HepG2 (cell line): ENCODE results near the gene SKI. TPM values are rescaled to one million over a fixed set of nuclear protein-coding genes. Genes with fewer than 3 reads are reported as not detected.

Experiments used
- ATAC-seq: fragments of 200-7000 bp; cut with Tn5 transposase; 3 replicates; pipeline ENCODE4 v1.9.1; 2020; ENCODE audit warnings: mild to moderate bottlenecking, moderate library complexity
- BruUV-seq: library from RNA; stranded (reverse); fragments of 400-500 nt; replicated peaks from 2 replicates; lab custom pipeline; 2021; lab: Mats Ljungman, UMichigan
- CTCF ChIA-PET: fragments of 300-600 bp; formaldehyde crosslinking; extraction: SDS; loops from one replicate; lab custom pipeline; 2021; ENCODE audit warnings: low total read pairs, inconsistent platforms, low intra/inter-chr PET ratio; lab: Yijun Ruan, JAX
- POLR2A ChIA-PET: fragments of 350-600 bp; sonication (Branson Sonifier 250); formaldehyde crosslinking; loops from one replicate; lab custom pipeline; 2020; ENCODE audit warnings: antibody characterized with exemption, inconsistent platforms; lab: Yijun Ruan, JAX
- DNase-seq: peaks from one replicate; pipeline ENCODE4 v3.0.0-alpha.2; 2015; ENCODE audit warnings: low spot score
- FAIRE-seq: peaks from 3 replicates; lab custom pipeline; 2011; peaks lifted over from hg19 to GRCh38; lab: Jason Lieb, UNC
- H2AFZ ChIP-seq: one replicate; pipeline ENCODE4 v1.6.1; 2011; ENCODE audit warnings: low read length, inconsistent platforms
- H3K27ac ChIP-seq: fragments of 300-600 bp; 3 replicates; pipeline ENCODE4 v1.8.0; 2011; ENCODE audit warnings: mixed run types, mild to moderate bottlenecking, mixed read lengths, low read length, inconsistent platforms; ENCODE audit not compliant: insufficient read depth; ENCODE audit errors: extremely low read length
- H3K27me3 ChIP-seq, 2 experiments: fragments of 200-600 bp in 1 of 2; 2 replicates in 1 of 2; 3 replicates in 1 of 2; pipeline versions ENCODE4 v1.6.0 to v1.8.0; 2011; ENCODE audit warnings: low read length in 2 of 2, mild to moderate bottlenecking in 2 of 2, moderate library complexity in 2 of 2, inconsistent platforms in 1 of 2; ENCODE audit not compliant: insufficient read depth in 2 of 2, control insufficient read depth in 1 of 2
- H3K36me3 ChIP-seq, 2 experiments: fragments of 200-600 bp in 1 of 2; replicated peaks in 1 of 2; 2 replicates in 1 of 2; 3 replicates in 1 of 2; pipeline versions ENCODE4 v1.5.1 to v1.8.0; 2011; ENCODE audit warnings: low read length in 2 of 2, inconsistent platforms in 1 of 2; ENCODE audit not compliant: insufficient read depth in 2 of 2, control insufficient read depth in 1 of 2
- H3K4me1 ChIP-seq: 2 replicates; pipeline ENCODE4 v1.5.1; 2012; ENCODE audit warnings: low read length, inconsistent platforms; ENCODE audit not compliant: insufficient read depth
- H3K4me2 ChIP-seq: 2 replicates; pipeline ENCODE4 v1.6.0; 2011; ENCODE audit warnings: low read depth, low read length, inconsistent platforms
- H3K4me3 ChIP-seq, 3 experiments: fragments of 200-600 bp in 1 of 3; sonication (generic), shearing (Covaris generic) in 1 of 3; replicated peaks in 1 of 3; 2 replicates each; pipeline ENCODE4 v1.5.1; 2011 to 2016; ENCODE audit warnings: low read length in 3 of 3, inconsistent platforms in 2 of 3, low read depth in 2 of 3, mild to moderate bottlenecking in 2 of 3, control low read depth in 1 of 3, mixed read lengths in 1 of 3; ENCODE audit not compliant: insufficient read depth in 1 of 3
- H3K79me2 ChIP-seq: one replicate; pipeline ENCODE4 v1.6.1; 2011; ENCODE audit warnings: low read length, inconsistent platforms; ENCODE audit not compliant: insufficient read depth
- H3K9ac ChIP-seq: 2 replicates; pipeline ENCODE4 v1.6.0; 2011; ENCODE audit warnings: mild to moderate bottlenecking, low read depth, low read length, inconsistent platforms; ENCODE audit not compliant: insufficient read depth
- H3K9me3 ChIP-seq: 2 replicates; pipeline ENCODE4 v1.5.1; 2012; ENCODE audit warnings: mild to moderate bottlenecking, low read length
- H4K20me1 ChIP-seq: 2 replicates; pipeline ENCODE4 v1.6.0; 2011; ENCODE audit warnings: inconsistent platforms, mild to moderate bottlenecking, low read length, moderate library complexity; ENCODE audit not compliant: insufficient read depth
- HNF4G ChIP-seq, 2 experiments: sonication (generic) in 1 of 2; formaldehyde crosslinking in 1 of 2; IDR thresholded peaks; 2 replicates each; pipeline versions ENCODE4 v1.4.0 to v1.6.1; 2011 to 2020; ENCODE audit warnings: borderline replicate concordance in 2 of 2, low read depth in 2 of 2, mild to moderate bottlenecking in 2 of 2, low read length in 1 of 2, missing genetic modification reagents in 1 of 2, moderate library complexity in 1 of 2
- HOXA7 ChIP-seq: sonication (generic); formaldehyde crosslinking; IDR thresholded peaks from 2 replicates; pipeline ENCODE4 v1.8.1; 2022; ENCODE audit warnings: mild to moderate bottlenecking, missing genetic modification reagents, moderate library complexity
- ZKSCAN5 ChIP-seq: sonication (generic); formaldehyde crosslinking; IDR thresholded peaks from 2 replicates; pipeline ENCODE4 v1.5.1; 2020; ENCODE audit warnings: mild to moderate bottlenecking, missing genetic modification reagents
- ZNF850 ChIP-seq: sonication (generic); formaldehyde crosslinking; conservative IDR thresholded peaks from 2 replicates; pipeline ENCODE4 v1.9.0; 2021; ENCODE audit warnings: mild to moderate bottlenecking, missing genetic modification reagents
- WGBS: methylation state at CpG from one replicate; pipeline ENCODE4 v1.1.6; 2017; ENCODE audit warnings: low lambda C conversion rate; 5-methylcytosine and 5-hydroxymethylcytosine counted together
- in situ Hi-C: cut with HindIII; loops from 2 replicates; pipeline ENCODE4 v1.10.0; 2017; ENCODE audit warnings: low pct_unique_long_range_greater_than_20kb; ENCODE audit not compliant: extremely low pct_ligation_motif_present
- intact Hi-C: fragments of 100-400 bp; cut with micrococcal nuclease; formaldehyde crosslinking; loops from one replicate; pipeline ENCODE4 v1.10.0; 2022; ENCODE audit not compliant: unreplicated experiment
- polyA plus RNA-seq, 8 experiments: library from polyadenylated mRNA; depleted of rRNA in 3 of 8; stranded (reverse) in 7 of 8; unstranded in 1 of 8; fragments of >200 nt; fragmentation: Illumina TruSeq in 4 of 8; extraction: Trizol in 4 of 8; gene quantifications; 2 replicates each; pipeline versions ENCODE4 v1.2.1 to v1.2.3, GENCODE V29; 2011 to 2016; ENCODE audit warnings: low read depth in 4 of 8, missing spikeins in 1 of 8, mixed read lengths in 1 of 8; ENCODE audit not compliant: insufficient read depth in 1 of 8
- total RNA-seq, 5 experiments: library from RNA; depleted of rRNA; stranded (reverse); fragments of >200 nt; fragmentation: Illumina TruSeq; extraction: Trizol; gene quantifications; 2 replicates each; pipeline ENCODE4 v1.2.3, GENCODE V29; 2016; ENCODE audit warnings: low read depth in 1 of 5
- TF ChIP-seq, protein P1 (sequence below): sonication (generic); formaldehyde crosslinking; IDR thresholded peaks from one replicate; pipeline ENCODE4 v1.5.1; 2020; ENCODE audit warnings: mild to moderate bottlenecking, missing genetic modification reagents; ENCODE audit errors: not compliant biosample characterization
- TF ChIP-seq, protein P2 (sequence below), 2 experiments: IDR thresholded peaks; 2 replicates each; pipeline ENCODE4 v1.6.1; 2011 to 2012; ENCODE audit warnings: low read length in 2 of 2, borderline replicate concordance in 1 of 2, low read depth in 1 of 2, mild to moderate bottlenecking in 1 of 2, moderate library complexity in 1 of 2

SKI gene
- total and polyA plus RNA-seq, 2 of the 13 experiments (the other 11 are each of a cell fraction or from before 2014, with no cell fraction given) = 4.7 to 6.9 TPM

- Histone ChIP-seq H3K9me3 (no peaks in the 10 kb centered on the region), H4K20me1 (no peaks in the 10 kb centered on the region), H3K79me2 (no peaks in the 10 kb centered on the region), H3K27me3 (peaks cover 9 to 55% of the 10 kb centered on the region in 2 experiments), H3K4me1 (peaks cover 7% of the 10 kb centered on the region; the same call in 1 of the 2 replicates), H3K4me3 (no peak overlapping the region; a peak in 1 of 6 replicates), H3K9ac (no peak overlapping the region), H3K4me2 (no peak overlapping the region), H3K27ac (no peak overlapping the region), H3K36me3 (no peaks in the 10 kb centered on the region), H2AFZ (no peak overlapping the region)
- ChIA-PET CTCF (no interaction called here), POLR2A (no interaction called here)
- in situ Hi-C loops = no loop called here
- FAIRE-seq = no peak
- intact Hi-C loops = no loop called here
- DNase-seq = no peak
- no TSS peak for BruUV-seq
- no peak for ATAC-seq
- 86% methylated on average over 44 of the region's 59 CpGs for WGBS
- no peak for TF ChIP-seq HOXA7
- no peak for TF ChIP-seq ZNF850 (CRISPR knock-in tag)
- TF ChIP-seq, protein P1, sequence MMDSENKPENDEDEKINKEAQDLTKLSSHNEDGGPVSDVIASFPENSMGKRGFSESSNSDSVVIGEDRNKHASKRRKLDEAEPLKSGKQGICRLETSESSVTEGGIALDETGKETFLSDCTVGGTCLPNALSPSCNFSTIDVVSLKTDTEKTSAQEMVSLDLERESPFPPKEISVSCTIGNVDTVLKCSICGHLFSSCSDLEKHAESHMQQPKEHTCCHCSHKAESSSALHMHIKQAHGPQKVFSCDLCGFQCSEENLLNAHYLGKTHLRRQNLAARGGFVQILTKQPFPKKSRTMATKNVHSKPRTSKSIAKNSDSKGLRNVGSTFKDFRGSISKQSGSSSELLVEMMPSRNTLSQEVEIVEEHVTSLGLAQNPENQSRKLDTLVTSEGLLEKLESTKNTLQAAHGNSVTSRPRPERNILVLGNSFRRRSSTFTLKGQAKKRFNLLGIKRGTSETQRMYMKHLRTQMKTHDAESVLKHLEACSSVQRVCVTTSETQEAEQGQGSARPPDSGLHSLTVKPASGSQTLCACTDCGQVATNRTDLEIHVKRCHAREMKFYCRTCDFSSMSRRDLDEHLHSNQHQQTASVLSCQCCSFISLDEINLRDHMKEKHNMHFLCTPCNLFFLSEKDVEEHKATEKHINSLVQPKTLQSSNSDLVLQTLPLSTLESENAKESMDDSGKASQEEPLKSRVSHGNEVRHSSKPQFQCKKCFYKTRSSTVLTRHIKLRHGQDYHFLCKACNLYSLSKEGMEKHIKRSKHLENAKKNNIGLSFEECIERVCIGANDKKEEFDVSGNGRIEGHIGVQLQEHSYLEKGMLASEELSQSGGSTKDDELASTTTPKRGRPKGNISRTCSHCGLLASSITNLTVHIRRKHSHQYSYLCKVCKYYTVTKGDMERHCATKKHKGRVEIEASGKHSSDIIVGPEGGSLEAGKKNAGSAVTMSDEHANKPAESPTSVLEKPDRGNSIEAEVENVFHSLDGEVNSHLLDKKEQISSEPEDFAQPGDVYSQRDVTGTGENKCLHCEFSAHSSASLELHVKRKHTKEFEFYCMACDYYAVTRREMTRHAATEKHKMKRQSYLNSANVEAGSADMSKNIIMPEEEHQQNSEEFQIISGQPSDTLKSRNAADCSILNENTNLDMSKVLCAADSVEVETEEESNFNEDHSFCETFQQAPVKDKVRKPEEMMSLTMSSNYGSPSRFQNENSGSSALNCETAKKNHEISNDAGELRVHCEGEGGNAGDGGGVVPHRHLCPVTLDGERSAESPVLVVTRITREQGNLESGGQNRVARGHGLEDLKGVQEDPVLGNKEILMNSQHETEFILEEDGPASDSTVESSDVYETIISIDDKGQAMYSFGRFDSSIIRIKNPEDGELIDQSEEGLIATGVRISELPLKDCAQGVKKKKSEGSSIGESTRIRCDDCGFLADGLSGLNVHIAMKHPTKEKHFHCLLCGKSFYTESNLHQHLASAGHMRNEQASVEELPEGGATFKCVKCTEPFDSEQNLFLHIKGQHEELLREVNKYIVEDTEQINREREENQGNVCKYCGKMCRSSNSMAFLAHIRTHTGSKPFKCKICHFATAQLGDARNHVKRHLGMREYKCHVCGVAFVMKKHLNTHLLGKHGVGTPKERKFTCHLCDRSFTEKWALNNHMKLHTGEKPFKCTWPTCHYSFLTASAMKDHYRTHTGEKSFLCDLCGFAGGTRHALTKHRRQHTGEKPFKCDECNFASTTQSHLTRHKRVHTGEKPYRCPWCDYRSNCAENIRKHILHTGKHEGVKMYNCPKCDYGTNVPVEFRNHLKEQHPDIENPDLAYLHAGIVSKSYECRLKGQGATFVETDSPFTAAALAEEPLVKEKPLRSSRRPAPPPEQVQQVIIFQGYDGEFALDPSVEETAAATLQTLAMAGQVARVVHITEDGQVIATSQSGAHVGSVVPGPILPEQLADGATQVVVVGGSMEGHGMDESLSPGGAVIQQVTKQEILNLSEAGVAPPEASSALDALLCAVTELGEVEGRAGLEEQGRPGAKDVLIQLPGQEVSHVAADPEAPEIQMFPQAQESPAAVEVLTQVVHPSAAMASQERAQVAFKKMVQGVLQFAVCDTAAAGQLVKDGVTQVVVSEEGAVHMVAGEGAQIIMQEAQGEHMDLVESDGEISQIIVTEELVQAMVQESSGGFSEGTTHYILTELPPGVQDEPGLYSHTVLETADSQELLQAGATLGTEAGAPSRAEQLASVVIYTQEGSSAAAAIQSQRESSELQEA = no peak
- TF ChIP-seq ZKSCAN5 (CRISPR knock-in tag) = no peak
- no peak for TF ChIP-seq HNF4G (IDR thresholded peaks at IDR 0.05; ENCODE audit: borderline replicate concordance, low read depth, low read length)
- no peak for TF ChIP-seq HNF4G (CRISPR knock-in tag; IDR thresholded peaks at IDR 0.05; ENCODE audit: borderline replicate concordance, low read depth)
- TF ChIP-seq, protein P2, sequence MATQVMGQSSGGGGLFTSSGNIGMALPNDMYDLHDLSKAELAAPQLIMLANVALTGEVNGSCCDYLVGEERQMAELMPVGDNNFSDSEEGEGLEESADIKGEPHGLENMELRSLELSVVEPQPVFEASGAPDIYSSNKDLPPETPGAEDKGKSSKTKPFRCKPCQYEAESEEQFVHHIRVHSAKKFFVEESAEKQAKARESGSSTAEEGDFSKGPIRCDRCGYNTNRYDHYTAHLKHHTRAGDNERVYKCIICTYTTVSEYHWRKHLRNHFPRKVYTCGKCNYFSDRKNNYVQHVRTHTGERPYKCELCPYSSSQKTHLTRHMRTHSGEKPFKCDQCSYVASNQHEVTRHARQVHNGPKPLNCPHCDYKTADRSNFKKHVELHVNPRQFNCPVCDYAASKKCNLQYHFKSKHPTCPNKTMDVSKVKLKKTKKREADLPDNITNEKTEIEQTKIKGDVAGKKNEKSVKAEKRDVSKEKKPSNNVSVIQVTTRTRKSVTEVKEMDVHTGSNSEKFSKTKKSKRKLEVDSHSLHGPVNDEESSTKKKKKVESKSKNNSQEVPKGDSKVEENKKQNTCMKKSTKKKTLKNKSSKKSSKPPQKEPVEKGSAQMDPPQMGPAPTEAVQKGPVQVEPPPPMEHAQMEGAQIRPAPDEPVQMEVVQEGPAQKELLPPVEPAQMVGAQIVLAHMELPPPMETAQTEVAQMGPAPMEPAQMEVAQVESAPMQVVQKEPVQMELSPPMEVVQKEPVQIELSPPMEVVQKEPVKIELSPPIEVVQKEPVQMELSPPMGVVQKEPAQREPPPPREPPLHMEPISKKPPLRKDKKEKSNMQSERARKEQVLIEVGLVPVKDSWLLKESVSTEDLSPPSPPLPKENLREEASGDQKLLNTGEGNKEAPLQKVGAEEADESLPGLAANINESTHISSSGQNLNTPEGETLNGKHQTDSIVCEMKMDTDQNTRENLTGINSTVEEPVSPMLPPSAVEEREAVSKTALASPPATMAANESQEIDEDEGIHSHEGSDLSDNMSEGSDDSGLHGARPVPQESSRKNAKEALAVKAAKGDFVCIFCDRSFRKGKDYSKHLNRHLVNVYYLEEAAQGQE (IDR thresholded peaks at IDR 0.05; ENCODE audit: borderline replicate concordance in 1 of 2, low read depth in 1 of 2, low read length in 2 of 2) = no peak
Measured at GRCh38 chr1:2348346-2349325, 120.5 kb downstream of the SKI start.
